Suprapubic skin (tissue), 4 donors: ENCODE results near the gene RFX5. TPM values are rescaled to one million over a fixed set of nuclear protein-coding genes. Genes with fewer than 3 reads are reported as not detected.

ENCODE experiments used
- DNase-seq, 2 donors: peaks; one replicate each; pipeline ENCODE4 v3.0.0-alpha.2; 2019; ENCODE audit warnings: low spot score in 2 of 2
- H3K27ac ChIP-seq: fragments of 200-600 bp; sonication (generic); one replicate; pipeline ENCODE4 v1.5.1; 2019
- H3K27me3 ChIP-seq: fragments of 200-600 bp; sonication (generic); one replicate; pipeline ENCODE4 v1.5.1; 2019
- H3K36me3 ChIP-seq: fragments of 200-600 bp; sonication (generic); one replicate; pipeline ENCODE4 v1.5.1; 2019
- H3K4me1 ChIP-seq: fragments of 200-600 bp; sonication (generic); one replicate; pipeline ENCODE4 v1.5.1; 2019
- H3K4me3 ChIP-seq: fragments of 200-600 bp; sonication (generic); one replicate; pipeline ENCODE4 v1.5.1; 2019; ENCODE audit warnings: mild to moderate bottlenecking
- H3K9me3 ChIP-seq: fragments of 200-600 bp; sonication (generic); one replicate; pipeline ENCODE4 v1.5.1; 2019
- EP300 ChIP-seq: sonication (generic); formaldehyde crosslinking; IDR thresholded peaks from one replicate; pipeline ENCODE4 v1.6.1; 2017; ENCODE audit warnings: antibody characterized with exemption
- POLR2A ChIP-seq, 2 donors: fragments of 450-650 bp; IDR thresholded peaks; one replicate each; pipeline ENCODE4 v1.6.1; 2017; ENCODE audit warnings: antibody characterized with exemption in 2 of 2, mild to moderate bottlenecking in 2 of 2, moderate library complexity in 2 of 2
- POLR2AphosphoS5 ChIP-seq, 3 donors: sonication (generic); formaldehyde crosslinking; IDR thresholded peaks; one replicate each; pipeline ENCODE4 v1.6.1; 2017; ENCODE audit warnings: antibody characterized with exemption in 3 of 3
- WGBS: methylation state at CpG from one replicate; pipeline ENCODE4 v1.1.5; 2018; 5-methylcytosine and 5-hydroxymethylcytosine counted together
- total RNA-seq, 4 donors: library from RNA; depleted of rRNA; stranded (reverse); fragments of >200 nt; gene quantifications; one replicate each; pipeline ENCODE4 v1.1.0, GENCODE V29; 2016
- TF ChIP-seq, protein P1 (sequence below), 2 donors: fragments of 200-600 bp in 1 of 2; fragments of 450-650 bp in 1 of 2; sonication (generic) in 1 of 2; IDR thresholded peaks; one replicate each; pipeline ENCODE4 v1.5.1; 2016 to 2019; ENCODE audit warnings: antibody characterized with exemption in 2 of 2, mild to moderate bottlenecking in 1 of 2, moderate library complexity in 1 of 2

Gene RFX5
- total RNA-seq, 4 donors from 2014 or later: 18.0 to 22.1 (median 18.5) TPM

DNA sequence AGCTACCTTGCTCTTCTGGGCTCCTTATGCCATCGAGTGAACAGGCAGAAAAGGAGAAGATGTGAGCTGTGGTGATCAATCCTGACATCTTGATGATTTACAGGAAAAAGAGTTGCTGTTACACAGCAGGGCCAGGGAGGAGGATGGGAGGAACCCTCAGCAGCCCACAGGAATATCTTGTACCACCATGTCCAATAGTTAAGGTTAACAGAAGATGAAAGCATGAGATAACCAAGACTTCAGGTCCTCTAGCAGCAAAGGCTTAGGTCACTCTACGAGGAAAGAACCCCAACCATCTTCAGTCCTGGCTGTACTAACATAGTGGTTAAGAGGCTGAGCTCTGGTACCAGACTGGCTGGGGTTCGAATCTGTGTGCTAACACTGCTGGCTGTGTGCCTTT is 37.5 kb upstream of the RFX5 start:
- no peaks in the 10 kb centered on the region for H3K36me3 ChIP-seq
- H3K9me3 ChIP-seq: no peaks in the 10 kb centered on the region
- WGBS: 62% methylated on average over 3 of the region's 3 CpGs
- no peaks in the 10 kb centered on the region for H3K27me3 ChIP-seq
- DNase-seq: no peak
- TF ChIP-seq EP300 (no peak), POLR2A (IDR thresholded peaks at IDR 0.05) (no peak), POLR2AphosphoS5 (IDR thresholded peaks at IDR 0.05) (no peak)
- TF ChIP-seq, protein P1, sequence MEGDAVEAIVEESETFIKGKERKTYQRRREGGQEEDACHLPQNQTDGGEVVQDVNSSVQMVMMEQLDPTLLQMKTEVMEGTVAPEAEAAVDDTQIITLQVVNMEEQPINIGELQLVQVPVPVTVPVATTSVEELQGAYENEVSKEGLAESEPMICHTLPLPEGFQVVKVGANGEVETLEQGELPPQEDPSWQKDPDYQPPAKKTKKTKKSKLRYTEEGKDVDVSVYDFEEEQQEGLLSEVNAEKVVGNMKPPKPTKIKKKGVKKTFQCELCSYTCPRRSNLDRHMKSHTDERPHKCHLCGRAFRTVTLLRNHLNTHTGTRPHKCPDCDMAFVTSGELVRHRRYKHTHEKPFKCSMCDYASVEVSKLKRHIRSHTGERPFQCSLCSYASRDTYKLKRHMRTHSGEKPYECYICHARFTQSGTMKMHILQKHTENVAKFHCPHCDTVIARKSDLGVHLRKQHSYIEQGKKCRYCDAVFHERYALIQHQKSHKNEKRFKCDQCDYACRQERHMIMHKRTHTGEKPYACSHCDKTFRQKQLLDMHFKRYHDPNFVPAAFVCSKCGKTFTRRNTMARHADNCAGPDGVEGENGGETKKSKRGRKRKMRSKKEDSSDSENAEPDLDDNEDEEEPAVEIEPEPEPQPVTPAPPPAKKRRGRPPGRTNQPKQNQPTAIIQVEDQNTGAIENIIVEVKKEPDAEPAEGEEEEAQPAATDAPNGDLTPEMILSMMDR (IDR thresholded peaks at IDR 0.05): no peak
- no peak overlapping the region for H3K4me3 ChIP-seq
- H3K4me1 ChIP-seq: peaks cover 2% of the 10 kb centered on the region
- no peak overlapping the region for H3K27ac ChIP-seq

DNA sequence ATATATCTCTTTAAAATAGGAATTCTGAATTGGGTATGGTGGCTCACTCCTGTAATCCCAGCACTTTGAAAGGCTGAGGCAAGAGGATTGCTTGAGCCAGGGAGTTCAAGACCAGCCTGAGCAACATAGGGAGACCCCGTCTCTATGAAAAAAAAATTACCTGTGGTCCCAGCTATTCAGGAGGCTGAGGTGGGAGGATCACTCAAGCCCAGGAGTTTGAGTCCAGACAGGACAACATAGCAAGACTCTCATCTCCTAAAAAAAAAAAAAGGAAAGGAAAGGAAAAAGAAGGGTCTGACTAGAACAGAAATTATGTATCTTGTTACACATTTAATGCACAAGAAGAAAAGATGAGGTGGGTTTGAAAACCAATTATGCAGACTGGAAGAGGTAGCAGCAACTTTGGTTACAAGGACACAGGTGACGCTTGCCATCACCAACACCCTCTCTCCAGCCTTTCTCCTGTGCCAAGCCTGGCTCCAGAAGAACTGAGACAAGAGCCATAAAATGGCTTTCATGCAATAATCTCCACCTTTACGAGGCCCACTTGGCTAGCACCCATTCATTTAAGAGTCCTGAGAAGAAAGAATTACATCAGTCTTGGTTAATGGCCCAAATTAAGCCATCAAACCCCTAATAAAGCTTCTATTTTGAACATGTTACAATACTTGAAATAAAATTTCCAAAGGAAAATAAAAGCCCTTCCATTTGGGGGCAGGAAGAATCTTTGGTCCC is 30.3 kb upstream of the RFX5 start:
- H3K9me3 ChIP-seq: no peaks in the 10 kb centered on the region
- H3K4me1 ChIP-seq: peaks cover 9% of the 10 kb centered on the region
- TF ChIP-seq, protein P1 (IDR thresholded peaks at IDR 0.05): no peak
- TF ChIP-seq EP300 (no peak), POLR2A (IDR thresholded peaks at IDR 0.05) (no peak), POLR2AphosphoS5 (IDR thresholded peaks at IDR 0.05) (no peak)
- no peak overlapping the region for H3K27ac ChIP-seq
- no peak overlapping the region for H3K4me3 ChIP-seq
- no peaks in the 10 kb centered on the region for H3K27me3 ChIP-seq
- DNase-seq: no peak
- no peaks in the 10 kb centered on the region for H3K36me3 ChIP-seq
- WGBS: 68% methylated on average over 3 of the region's 3 CpGs

DNA sequence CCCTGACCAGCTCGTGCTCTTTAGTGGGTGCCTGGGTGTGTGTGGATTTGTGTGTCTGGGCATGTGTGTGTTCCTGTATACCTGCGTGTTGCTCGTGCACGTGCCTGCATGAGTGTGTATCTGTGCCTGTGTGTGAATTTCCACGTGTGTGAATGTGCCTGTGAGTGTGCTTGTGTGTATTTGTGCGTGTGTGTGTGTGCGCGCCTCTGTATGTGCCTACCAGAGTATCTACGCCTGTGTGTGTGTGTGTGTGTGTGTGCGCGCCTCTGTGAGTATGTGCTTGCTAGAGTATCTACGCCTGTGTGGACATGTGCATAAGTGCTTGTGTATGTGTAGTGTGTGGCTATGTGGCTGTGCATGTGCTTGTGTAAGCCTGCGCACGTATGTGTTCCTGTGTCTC is 26.1 kb upstream of the RFX5 start:
- 81% methylated on average over 5 of the region's 14 CpGs for WGBS
- Histone ChIP-seq H3K4me1 (peaks cover 38% of the 10 kb centered on the region), H3K36me3 (no peaks in the 10 kb centered on the region), H3K9me3 (no peaks in the 10 kb centered on the region), H3K27ac (no peak overlapping the region), H3K4me3 (no peak overlapping the region), H3K27me3 (no peaks in the 10 kb centered on the region)
- no peak for DNase-seq
- TF ChIP-seq POLR2AphosphoS5 (IDR thresholded peaks at IDR 0.05): no peak
- no peak for TF ChIP-seq EP300
- no peak for TF ChIP-seq POLR2A (IDR thresholded peaks at IDR 0.05)
- TF ChIP-seq, protein P1 (IDR thresholded peaks at IDR 0.05): no peak

DNA sequence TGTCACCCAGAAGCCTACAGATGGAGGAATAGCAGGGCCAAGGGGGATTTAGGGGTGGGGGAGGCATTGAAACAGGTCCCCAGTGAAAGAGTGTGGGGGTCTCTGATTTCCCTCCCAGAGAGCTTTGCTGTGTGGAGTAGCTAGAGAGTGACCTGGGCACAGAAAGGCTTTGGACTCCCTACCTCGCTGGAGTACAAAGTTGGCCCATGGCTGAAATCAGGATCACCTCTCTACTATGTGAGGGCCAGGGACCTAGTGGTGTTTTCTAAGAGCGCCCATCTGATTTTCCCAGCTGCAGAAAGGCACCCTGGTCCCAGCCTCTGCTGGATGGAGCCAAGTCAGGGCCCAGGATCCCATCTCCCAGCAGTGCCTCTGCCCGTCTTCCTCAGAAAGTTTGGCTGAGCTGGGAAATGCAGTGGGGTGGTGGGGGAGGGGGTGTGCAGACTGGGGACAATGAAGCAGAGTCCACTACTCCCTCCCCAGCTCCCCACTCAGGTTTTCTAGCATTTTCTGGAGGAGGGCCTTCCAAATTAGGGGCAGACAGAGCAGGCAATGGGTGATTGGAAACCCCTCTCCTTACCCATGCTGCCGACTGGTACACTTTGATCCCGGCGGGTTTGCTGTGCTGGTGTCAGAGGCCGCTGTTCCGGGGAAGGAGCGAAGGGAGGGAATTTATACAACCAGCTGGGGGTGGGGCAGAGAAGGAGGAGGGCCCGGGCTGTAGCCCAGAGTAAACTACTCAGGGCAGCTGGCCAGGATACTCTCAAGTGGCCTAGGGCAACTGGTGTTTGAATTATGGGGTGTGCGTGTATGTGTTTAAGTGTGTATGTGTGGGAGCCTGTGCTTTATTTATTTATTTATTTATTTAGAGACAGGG is 25.2 kb upstream of the RFX5 start, which contains the start of gene SELENBP1:
Gene SELENBP1, minus strand, starts transcription at position 648 of the 877 bp plus-strand sequence. Its CDS starts 64 bp downstream, at position 584.
- H3K4me1 ChIP-seq: peaks cover 38% of the 10 kb centered on the region

More for the DNA sequence above, 25.2 kb upstream of the RFX5 start, which contains the start of gene SELENBP1:
- 4% methylated on average over 9 of the region's 11 CpGs for WGBS
- peak; percentile 80 to 90 for DNase-seq
- H3K36me3 ChIP-seq: peaks cover 5% of the 10 kb centered on the region
- H3K4me3 ChIP-seq: peak within 1 kb of the TSS; percentile 46
- peak within 1 kb of the TSS; percentile 64 for H3K27ac ChIP-seq
- TF ChIP-seq, protein P1 (IDR thresholded peaks at IDR 0.05): no peak
- TF ChIP-seq POLR2A (IDR thresholded peaks at IDR 0.05): peak in 1 of 2 donors; percentile 48
- H3K27me3 ChIP-seq: no peaks in the 10 kb centered on the region
- no peaks in the 10 kb centered on the region for H3K9me3 ChIP-seq
